ENCODE measurements around the gene CLIC3. TPM values are rescaled to one million over a fixed set of nuclear protein-coding genes. Genes with fewer than 3 reads are reported as not detected.
A peak's percentile ranks its signal among the peaks of the same experiment; 100 is the strongest.

CLIC3 gene
- total RNA-seq (1.0 TPM), polyA plus RNA-seq (1 to 10 TPM in 3 of 4 donors, under 1 TPM in 1; 0.38 to 4.5 (median 2.9) TPM)

GRCh38 chr9:136996361-136997292 is at the start of gene CLIC3:
CLIC3 (minus strand) TSS chr9:136996568; CDS start chr9:136996543, 25 bp downstream.
- Mint-ChIP-seq H3K27me3 (peaks cover 14% of the 10 kb centered on the region), H3K4me1 (peaks cover 0 to 38% (median 16%) of the 10 kb centered on the region in 4 donors), H3K9me3 (no peaks in the 10 kb centered on the region), H3K27ac (peak within 1 kb of the TSS in 1 of 3 donors; percentile 38), H3K36me3 (no peaks in the 10 kb centered on the region), H3K4me3 (peak within 1 kb of the TSS; percentile 38 to 51 (median 48))
- Histone ChIP-seq H3K36me3 (ENCODE audit: control insufficient read depth, insufficient read depth, low read length) (no peaks in the 10 kb centered on the region), H3K4me3 (ENCODE audit: low read depth, low read length) (no peak within 1 kb of the TSS), H3K27me3 (ENCODE audit: control insufficient read depth, insufficient read depth, low read length) (no peaks in the 10 kb centered on the region), H3K9me3 (ENCODE audit: control insufficient read depth in 2 of 2, low read length in 2 of 2) (no peaks in the 10 kb centered on the region), H3K27ac (ENCODE audit: insufficient read depth, low read length, poor library complexity, severe bottlenecking) (peak within 1 kb of the TSS; percentile 5), H3K4me1 (ENCODE audit: control insufficient read depth, insufficient read depth, low read length, poor library complexity, severe bottlenecking) (peaks cover 63% of the 10 kb centered on the region)
- ATAC-seq (ENCODE audit: low read depth in 2 of 2) (peak in 1 of 2 donors; percentile 13), DNase-seq (peak in 2 of 3 donors; percentile 17 to 75)

- H3K27me3 Mint-ChIP-seq: peaks cover 40% of the 10 kb centered on the region
- ATAC-seq (ENCODE audit: low read depth in 2 of 2) (no peak), DNase-seq (peak in 1 of 3 donors; percentile 49)
- H3K9me3 Mint-ChIP-seq: peaks cover 0 to 2% (median 0%) of the 10 kb centered on the region in 7 donors
- Histone ChIP-seq H3K4me3 (ENCODE audit: low read depth, low read length) (no peak overlapping the region), H3K27me3 (ENCODE audit: control insufficient read depth, insufficient read depth, low read length) (peaks cover 7% of the 10 kb centered on the region), H3K27ac (ENCODE audit: insufficient read depth, low read length, poor library complexity, severe bottlenecking) (no peak overlapping the region), H3K9me3 (ENCODE audit: control insufficient read depth in 2 of 2, low read length in 2 of 2) (no peaks in the 10 kb centered on the region), H3K36me3 (ENCODE audit: control insufficient read depth, insufficient read depth, low read length) (no peaks in the 10 kb centered on the region), H3K4me1 (ENCODE audit: control insufficient read depth, insufficient read depth, low read length, poor library complexity, severe bottlenecking) (peaks cover 29% of the 10 kb centered on the region)
- H3K27ac Mint-ChIP-seq: no peak overlapping the region
- H3K4me3 Mint-ChIP-seq: peak overlapping the region; percentile 66 to 84 (median 82)
- H3K4me1 Mint-ChIP-seq: peaks cover 0 to 21% (median 8%) of the 10 kb centered on the region in 4 donors
- H3K36me3 Mint-ChIP-seq: no peaks in the 10 kb centered on the region
These were observed 49.1 kb upstream of the CLIC3 start for GRCh38 chr9:137045294-137046087.

GRCh38 chr9:137044502-137045177 is 48.3 kb upstream of the CLIC3 start:
- no peaks in the 10 kb centered on the region for H3K9me3 ChIP-seq (ENCODE audit: control insufficient read depth in 2 of 2, low read length in 2 of 2)
- no peak overlapping the region for H3K27ac ChIP-seq (ENCODE audit: insufficient read depth, low read length, poor library complexity, severe bottlenecking)
- no peaks in the 10 kb centered on the region for H3K36me3 ChIP-seq (ENCODE audit: control insufficient read depth, insufficient read depth, low read length)
- peaks cover 33% of the 10 kb centered on the region for H3K27me3 Mint-ChIP-seq
- no peaks in the 10 kb centered on the region for H3K9me3 Mint-ChIP-seq
- ATAC-seq (ENCODE audit: low read depth in 2 of 2) (no peak), DNase-seq (peak in 1 of 3 donors; percentile 67)
- no peaks in the 10 kb centered on the region for H3K36me3 Mint-ChIP-seq
- H3K4me1 Mint-ChIP-seq: peaks cover 0 to 21% (median 8%) of the 10 kb centered on the region in 4 donors
- H3K4me3 Mint-ChIP-seq: peak overlapping the region; percentile 66 to 84 (median 82)
- H3K4me1 ChIP-seq (ENCODE audit: control insufficient read depth, insufficient read depth, low read length, poor library complexity, severe bottlenecking): peaks cover 29% of the 10 kb centered on the region
- H3K27me3 ChIP-seq (ENCODE audit: control insufficient read depth, insufficient read depth, low read length): peaks cover 7% of the 10 kb centered on the region
- H3K27ac Mint-ChIP-seq: peak overlapping the region in 1 of 3 donors; percentile 92
- H3K4me3 ChIP-seq (ENCODE audit: low read depth, low read length): peak overlapping the region; percentile 34

GRCh38 chr9:137044037-137044436 is 47.7 kb upstream of the CLIC3 start:
- H3K4me3 ChIP-seq (ENCODE audit: low read depth, low read length): no peak overlapping the region

GRCh38 chr9:137042751-137043727 is 46.7 kb upstream of the CLIC3 start:
- peaks cover 29% of the 10 kb centered on the region for H3K4me1 ChIP-seq (ENCODE audit: control insufficient read depth, insufficient read depth, low read length, poor library complexity, severe bottlenecking)
- peaks cover 30% of the 10 kb centered on the region for H3K27me3 Mint-ChIP-seq
- H3K36me3 ChIP-seq (ENCODE audit: control insufficient read depth, insufficient read depth, low read length): no peaks in the 10 kb centered on the region
- no peaks in the 10 kb centered on the region for H3K9me3 Mint-ChIP-seq
- H3K9me3 ChIP-seq (ENCODE audit: control insufficient read depth in 2 of 2, low read length in 2 of 2): no peaks in the 10 kb centered on the region
- H3K27ac ChIP-seq (ENCODE audit: insufficient read depth, low read length, poor library complexity, severe bottlenecking): no peak overlapping the region
- H3K4me3 Mint-ChIP-seq: no peak overlapping the region
- no peak overlapping the region for H3K27ac Mint-ChIP-seq
- no peak for ATAC-seq (ENCODE audit: low read depth in 2 of 2)
- peaks cover 0 to 21% (median 8%) of the 10 kb centered on the region in 4 donors for H3K4me1 Mint-ChIP-seq
- peaks cover 7% of the 10 kb centered on the region for H3K27me3 ChIP-seq (ENCODE audit: control insufficient read depth, insufficient read depth, low read length)
- no peak overlapping the region for H3K4me3 ChIP-seq (ENCODE audit: low read depth, low read length)
- no peaks in the 10 kb centered on the region for H3K36me3 Mint-ChIP-seq
- no peak for DNase-seq

More at GRCh38 chr9:137044037-137044436, 47.7 kb upstream of the CLIC3 start:
- no peak for ATAC-seq (ENCODE audit: low read depth in 2 of 2)
- peaks cover 31% of the 10 kb centered on the region for H3K27me3 Mint-ChIP-seq
- Histone ChIP-seq H3K36me3 (ENCODE audit: control insufficient read depth, insufficient read depth, low read length) (no peaks in the 10 kb centered on the region), H3K27me3 (ENCODE audit: control insufficient read depth, insufficient read depth, low read length) (peaks cover 7% of the 10 kb centered on the region), H3K9me3 (ENCODE audit: control insufficient read depth in 2 of 2, low read length in 2 of 2) (no peaks in the 10 kb centered on the region), H3K4me1 (ENCODE audit: control insufficient read depth, insufficient read depth, low read length, poor library complexity, severe bottlenecking) (peaks cover 29% of the 10 kb centered on the region), H3K27ac (ENCODE audit: insufficient read depth, low read length, poor library complexity, severe bottlenecking) (no peak overlapping the region)
- H3K27ac Mint-ChIP-seq: no peak overlapping the region
- H3K36me3 Mint-ChIP-seq: no peaks in the 10 kb centered on the region
- H3K4me3 Mint-ChIP-seq: peak overlapping the region in 2 of 4 donors; percentile 81 to 82
- DNase-seq: no peak
- peaks cover 0 to 21% (median 8%) of the 10 kb centered on the region in 4 donors for H3K4me1 Mint-ChIP-seq
- H3K9me3 Mint-ChIP-seq: no peaks in the 10 kb centered on the region

- no peaks in the 10 kb centered on the region for H3K9me3 Mint-ChIP-seq
- H3K36me3 Mint-ChIP-seq: no peaks in the 10 kb centered on the region
- peaks cover 24% of the 10 kb centered on the region for H3K4me1 ChIP-seq (ENCODE audit: control insufficient read depth, insufficient read depth, low read length, poor library complexity, severe bottlenecking)
- no peak overlapping the region for H3K27ac ChIP-seq (ENCODE audit: insufficient read depth, low read length, poor library complexity, severe bottlenecking)
- H3K4me1 Mint-ChIP-seq: peaks cover 0 to 14% (median 5%) of the 10 kb centered on the region in 4 donors
- ATAC-seq (ENCODE audit: low read depth in 2 of 2) (no peak), DNase-seq (no peak)
- no peak overlapping the region for H3K4me3 ChIP-seq (ENCODE audit: low read depth, low read length)
- no peak overlapping the region for H3K4me3 Mint-ChIP-seq
- no peaks in the 10 kb centered on the region for H3K36me3 ChIP-seq (ENCODE audit: control insufficient read depth, insufficient read depth, low read length)
- H3K27me3 Mint-ChIP-seq: peaks cover 14% of the 10 kb centered on the region
- no peaks in the 10 kb centered on the region for H3K9me3 ChIP-seq (ENCODE audit: control insufficient read depth in 2 of 2, low read length in 2 of 2)
- H3K27me3 ChIP-seq (ENCODE audit: control insufficient read depth, insufficient read depth, low read length): no peaks in the 10 kb centered on the region
- no peak overlapping the region for H3K27ac Mint-ChIP-seq
These were observed 44.8 kb upstream of the CLIC3 start for GRCh38 chr9:137041124-137041523.

All from CD4-positive, CD25-positive, alpha-beta regulatory T cell (primary cell).